ENCODE measurements around the gene CHST12. TPM values are rescaled to one million over a fixed set of nuclear protein-coding genes. Genes with fewer than 3 reads are reported as not detected.

Gene CHST12
- total and polyA plus RNA-seq, 7 donors: 1.2 to 11.9 (median 10.3) TPM

- Histone ChIP-seq H3K36me3 (no peaks in the 10 kb centered on the region), H3K27ac (no peak within 1 kb of the TSS), H3K9me3 (no peaks in the 10 kb centered on the region), H3K4me1 (peaks cover 0 to 18% (median 17%) of the 10 kb centered on the region in 4 donors), H3K4me3 (no peak within 1 kb of the TSS), H3K27me3 (peaks cover 14 to 70% (median 27%) of the 10 kb centered on the region in 3 donors)
- intact Hi-C loops (cut with DNase I): no loop called here
- no peak for DNase-seq
- TF ChIP-seq POLR2AphosphoS5 (IDR thresholded peaks at IDR 0.05) (no peak), EP300 (IDR thresholded peaks at IDR 0.05) (no peak), CTCF (IDR thresholded peaks at IDR 0.05) (no peak), POLR2A (IDR thresholded peaks at IDR 0.05) (no peak)
- 28 to 68% methylated on average over 10 to 16 of the region's 16 CpGs for WGBS, 2 donors
Measured at GRCh38 chr7:2476298-2476697, 72.9 kb downstream of the CHST12 start, which contains the start of gene GRIFIN. Gene GRIFIN (minus strand): TSS chr7:2476398. CDS start chr7:2476383, 15 bp downstream.

GRCh38 chr7:2476776-2477446, 73.5 kb downstream of the CHST12 start:
- no peak overlapping the region for H3K27ac ChIP-seq
- DNase-seq: no peak
- 66 to 85% methylated on average over 25 of the region's 25 CpGs for WGBS, 2 donors
- H3K36me3 ChIP-seq: no peaks in the 10 kb centered on the region
- H3K9me3 ChIP-seq: no peaks in the 10 kb centered on the region
- H3K27me3 ChIP-seq: peaks cover 14 to 73% (median 22%) of the 10 kb centered on the region in 3 donors
- no peak overlapping the region for H3K4me3 ChIP-seq
- H3K4me1 ChIP-seq: peaks cover 0 to 18% (median 17%) of the 10 kb centered on the region in 4 donors
- TF ChIP-seq POLR2AphosphoS5 (IDR thresholded peaks at IDR 0.05) (no peak), EP300 (IDR thresholded peaks at IDR 0.05) (no peak), CTCF (IDR thresholded peaks at IDR 0.05) (no peak), POLR2A (IDR thresholded peaks at IDR 0.05) (no peak)
- intact Hi-C loops (cut with DNase I): no loop called here

GRCh38 chr7:2477447-2478398, 74.3 kb downstream of the CHST12 start:
- DNase-seq: no peak
- intact Hi-C loops (cut with DNase I): no loop called here
- Histone ChIP-seq H3K27ac (no peak overlapping the region), H3K9me3 (peaks cover 0 to 3% (median 0%) of the 10 kb centered on the region in 4 donors), H3K4me1 (peaks cover 0 to 18% (median 17%) of the 10 kb centered on the region in 4 donors), H3K27me3 (peaks cover 14 to 78% (median 27%) of the 10 kb centered on the region in 3 donors), H3K36me3 (no peaks in the 10 kb centered on the region), H3K4me3 (no peak overlapping the region)
- TF ChIP-seq CTCF (IDR thresholded peaks at IDR 0.05) (peak in 3 of 4 experiments; percentile 34 to 50 (median 45)), EP300 (IDR thresholded peaks at IDR 0.05) (no peak)
- 25 to 38% methylated on average over 34 of the region's 34 CpGs for WGBS, 2 donors

GRCh38 chr7:2478399-2478785, 75.0 kb downstream of the CHST12 start:
- H3K4me3 ChIP-seq: no peak overlapping the region
- no peak overlapping the region for H3K27ac ChIP-seq
- no peaks in the 10 kb centered on the region for H3K36me3 ChIP-seq
- peaks cover 0 to 9% (median 3%) of the 10 kb centered on the region in 4 donors for H3K9me3 ChIP-seq
- peaks cover 0 to 18% (median 17%) of the 10 kb centered on the region in 4 donors for H3K4me1 ChIP-seq
- WGBS, 2 donors: 19 to 61% methylated on average over 11 of the region's 11 CpGs
- intact Hi-C loops (cut with DNase I): no loop called here
- H3K27me3 ChIP-seq: peaks cover 14 to 84% (median 28%) of the 10 kb centered on the region in 3 donors
- DNase-seq: peak; percentile 87
- TF ChIP-seq POLR2A (IDR thresholded peaks at IDR 0.05): no peak
- TF ChIP-seq EP300 (IDR thresholded peaks at IDR 0.05): no peak
- no peak for TF ChIP-seq CTCF (IDR thresholded peaks at IDR 0.05)
- TF ChIP-seq POLR2AphosphoS5 (IDR thresholded peaks at IDR 0.05): no peak
